ENCODE data around the gene DRD4.
A peak's percentile ranks its signal among the peaks of the same experiment; 100 is the strongest.

Gene DRD4

DNA sequence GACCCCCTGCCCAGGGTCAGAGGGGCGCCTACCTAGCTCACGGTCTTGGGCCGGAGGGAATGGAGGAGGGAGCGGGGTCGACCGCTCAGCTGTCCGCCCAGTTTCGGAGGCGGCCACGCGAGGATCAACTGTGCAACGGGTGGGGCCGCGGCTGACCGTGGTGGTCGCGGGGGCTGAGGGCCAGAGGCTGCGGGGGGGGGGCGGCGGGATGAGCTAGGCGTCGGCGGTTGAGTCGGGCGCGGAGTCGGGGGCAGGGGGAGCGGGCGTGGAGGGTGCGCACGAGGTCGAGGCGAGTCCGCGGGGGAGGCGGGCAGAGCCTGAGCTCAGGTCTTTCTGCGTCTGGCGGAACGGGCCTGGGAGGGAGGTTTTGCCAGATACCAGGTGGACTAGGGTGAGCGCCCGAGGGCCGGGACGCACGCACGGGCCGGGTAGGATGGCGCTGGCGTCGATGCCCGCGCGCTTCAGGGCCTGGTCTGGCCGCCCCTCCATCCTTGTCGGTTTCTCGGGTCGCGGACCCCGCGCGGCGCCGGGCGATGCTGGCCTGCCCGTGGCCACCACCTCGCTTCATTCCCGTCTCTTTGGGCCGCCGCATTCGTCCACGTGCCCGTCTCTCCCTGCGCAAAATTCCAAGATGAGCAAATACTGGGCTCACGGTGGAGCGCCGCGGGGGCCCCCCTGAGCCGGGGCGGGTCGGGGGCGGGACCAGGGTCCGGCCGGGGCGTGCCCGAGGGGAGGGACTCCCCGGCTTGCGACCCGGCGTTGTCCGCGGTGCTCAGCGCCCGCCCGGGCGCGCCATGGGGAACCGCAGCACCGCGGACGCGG lies at the start of gene DRD4:
Gene DRD4 (plus strand): TSS at position 759 of the 822 bp plus-strand sequence. CDS start 36 bp downstream, at position 795.
- no peak for DNase-seq (ENCODE audit: low read depth)

DNA sequence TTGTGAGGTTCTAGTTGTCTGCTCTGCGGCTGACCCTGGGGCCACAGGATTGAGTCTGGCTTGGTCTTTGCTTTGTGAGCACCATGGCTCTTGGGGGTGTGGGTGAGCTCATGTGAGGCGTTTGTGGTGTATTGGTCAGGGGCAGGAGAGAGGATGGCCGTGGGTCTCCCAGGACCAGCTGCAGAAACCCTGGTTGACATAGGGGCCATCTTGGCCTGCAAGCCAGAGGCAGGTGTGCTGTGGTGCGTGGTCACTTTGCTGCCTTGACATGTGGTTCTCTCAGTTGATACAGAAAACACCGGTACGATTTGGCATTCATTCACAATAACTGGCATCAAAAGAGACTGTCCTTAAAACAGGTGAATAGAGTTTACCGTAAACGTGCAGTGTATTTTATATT lies 49.5 kb upstream of the DRD4 start:
- DNase-seq (ENCODE audit: low read depth), result no peak

DNA sequence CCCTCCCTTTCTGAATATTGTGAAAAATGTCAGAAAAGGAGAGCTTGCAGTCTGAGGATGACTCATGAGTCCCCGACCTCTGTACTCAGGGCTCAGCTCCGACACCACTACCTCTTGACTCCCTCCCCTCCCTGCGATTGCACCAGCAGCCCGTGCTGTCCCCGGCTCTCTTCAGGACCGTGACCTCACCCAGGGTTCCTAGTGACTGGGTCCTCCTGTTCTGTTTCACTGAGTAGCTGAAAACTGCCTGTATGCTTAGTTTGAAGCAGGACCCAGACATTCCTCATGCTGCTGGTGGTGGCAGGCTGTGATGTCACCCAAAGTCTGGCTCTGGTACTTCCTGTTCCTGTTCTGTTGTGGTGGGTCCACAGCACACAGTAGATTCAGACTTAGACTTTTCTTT lies 49.1 kb upstream of the DRD4 start:
- DNase-seq (ENCODE audit: low read depth), result no peak

DNA sequence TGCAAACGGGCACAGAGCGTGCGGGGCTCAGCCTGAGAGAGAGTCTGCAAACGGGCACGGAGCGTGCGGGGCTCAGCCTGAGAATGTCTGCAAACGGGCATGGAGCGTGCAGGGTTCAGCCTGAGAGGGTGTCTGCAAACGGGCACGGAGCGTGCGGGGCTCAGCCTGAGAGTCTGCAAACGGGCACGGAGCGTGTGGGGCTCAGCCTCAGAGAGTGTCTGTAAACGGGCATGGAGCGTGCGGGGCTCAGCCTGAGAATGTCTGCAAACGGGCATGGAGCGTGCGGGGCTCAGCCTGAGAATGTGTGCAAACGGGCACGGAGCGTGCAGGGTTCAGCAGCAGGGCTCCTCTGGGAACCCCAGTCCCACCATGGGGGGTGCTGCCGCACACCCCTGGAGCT lies 47.3 kb upstream of the DRD4 start:
- DNase-seq (ENCODE audit: low read depth), result no peak

DNA sequence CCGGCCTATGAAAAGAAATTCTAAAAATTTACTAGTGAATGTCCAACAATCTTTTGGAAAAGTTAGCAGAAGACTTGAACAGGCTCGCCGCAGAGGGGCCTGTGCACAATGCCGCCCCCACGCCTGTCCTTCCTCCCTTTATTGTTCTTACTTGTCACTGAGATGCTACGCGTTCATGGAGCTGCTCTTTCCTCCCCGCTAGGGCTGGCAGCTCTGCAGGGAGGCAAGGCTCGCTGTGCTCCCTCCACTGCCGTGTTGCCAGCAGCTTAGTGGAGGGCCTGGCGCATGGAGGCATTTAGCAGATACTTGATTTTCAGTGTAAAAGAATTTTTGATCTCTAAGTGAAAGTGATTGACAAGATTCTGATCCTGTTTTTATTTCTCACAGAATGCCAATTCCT lies 46.1 kb upstream of the DRD4 start:
- no peak for DNase-seq (ENCODE audit: low read depth)

DNA sequence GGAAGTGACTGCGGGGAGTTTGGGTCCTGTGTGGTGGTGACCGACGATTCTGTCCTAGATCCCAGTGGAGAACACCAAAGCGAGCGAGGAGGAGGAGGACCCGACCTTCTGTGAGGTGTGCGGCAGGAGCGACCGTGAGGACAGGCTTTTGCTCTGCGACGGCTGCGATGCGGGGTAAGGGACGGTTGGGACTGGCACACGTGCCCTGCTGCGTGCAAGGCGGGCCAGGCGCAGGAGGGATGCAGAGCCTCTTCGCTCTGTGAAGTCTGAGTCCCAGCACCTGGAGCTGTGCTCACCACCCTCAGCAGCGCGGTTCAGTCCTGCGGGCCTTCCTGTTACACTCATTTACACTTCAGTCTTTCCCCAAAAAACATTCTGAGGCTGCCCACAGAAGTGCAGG lies 44.6 kb upstream of the DRD4 start:
- DNase-seq (ENCODE audit: low read depth), result no peak

DNA sequence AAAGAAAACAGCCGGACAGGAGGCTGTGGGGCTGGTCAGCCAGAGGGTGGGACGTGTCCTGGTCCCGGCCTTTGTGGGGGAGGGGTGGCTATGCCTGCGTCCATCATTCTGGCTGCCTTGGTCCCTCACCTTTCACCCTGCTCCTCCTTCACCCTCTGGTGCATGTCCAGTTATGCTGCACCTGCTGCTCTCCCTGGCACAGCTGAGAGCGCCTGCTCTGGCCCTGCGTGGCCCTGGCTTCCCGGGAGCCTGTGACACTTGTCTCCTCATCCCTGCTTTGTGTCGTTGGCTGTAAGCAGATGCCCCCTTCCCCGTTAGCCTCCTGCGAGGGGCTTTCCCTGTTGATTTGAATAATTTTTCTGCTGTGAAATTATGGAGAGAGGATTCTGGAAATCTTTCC lies 44.2 kb upstream of the DRD4 start:
- no peak for DNase-seq (ENCODE audit: low read depth)

DNA sequence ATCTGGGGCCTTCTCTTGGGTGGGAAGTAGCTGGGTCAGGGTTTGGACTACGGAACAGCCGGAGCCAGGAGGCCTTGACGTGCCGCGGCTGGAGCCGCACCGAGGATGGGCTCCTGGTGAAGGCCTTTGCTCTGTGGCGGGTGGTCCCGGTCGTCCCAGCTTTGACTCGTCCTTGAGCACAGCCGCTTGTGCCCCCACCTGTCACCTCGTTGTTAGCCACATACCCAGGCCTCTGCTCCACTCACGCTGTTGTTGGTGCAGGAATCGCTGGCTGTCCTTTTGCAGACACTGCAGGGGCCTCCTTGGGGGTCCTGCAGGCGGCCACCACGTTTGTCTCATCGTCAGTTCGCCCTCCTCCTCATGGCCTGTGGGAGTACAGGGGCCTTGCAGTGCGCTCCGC lies 43.7 kb upstream of the DRD4 start:
- DNase-seq (ENCODE audit: low read depth), result no peak

DNA sequence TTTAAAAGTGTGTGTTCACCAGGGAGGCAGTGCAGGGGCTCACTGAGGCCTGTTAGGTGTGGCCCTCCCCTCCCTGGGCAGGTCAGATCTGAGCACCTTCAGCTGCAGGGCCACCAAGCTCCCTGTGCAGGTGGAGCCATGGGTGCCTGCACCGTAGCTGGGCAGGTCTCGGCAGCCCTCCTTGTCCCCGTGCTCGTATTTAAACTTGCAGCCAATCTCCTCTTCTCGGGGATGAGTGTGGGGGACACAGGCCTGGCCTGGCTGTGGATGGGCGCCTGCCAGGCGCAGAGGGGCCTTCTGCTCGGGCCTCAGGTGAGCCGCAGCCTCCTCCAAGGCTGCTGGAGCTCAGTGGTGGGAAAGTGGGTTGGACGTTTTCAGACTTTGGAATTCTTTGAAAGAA lies 41.7 kb upstream of the DRD4 start:
- no peak for DNase-seq (ENCODE audit: low read depth)

DNA sequence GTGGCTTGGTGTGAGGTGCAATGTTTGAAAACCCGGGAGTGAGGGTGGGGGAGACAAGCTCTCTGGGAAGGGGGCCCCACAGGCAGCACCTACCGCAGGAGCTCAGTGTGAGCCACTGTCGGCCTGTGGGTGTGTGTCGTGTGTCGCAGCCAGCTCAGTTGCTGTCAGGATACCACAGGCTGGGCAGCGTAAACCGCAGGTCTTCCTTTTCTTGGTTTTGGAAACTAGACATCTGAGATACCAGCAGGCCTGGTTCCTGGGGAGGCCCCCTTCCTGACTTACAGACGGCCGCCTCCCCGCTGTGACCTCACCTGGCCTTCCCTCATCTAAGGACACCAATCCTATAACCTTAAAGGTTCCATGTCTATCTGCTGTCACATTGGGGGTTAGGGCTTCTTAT lies 40.7 kb upstream of the DRD4 start:
- DNase-seq (ENCODE audit: low read depth), result no peak

DNA sequence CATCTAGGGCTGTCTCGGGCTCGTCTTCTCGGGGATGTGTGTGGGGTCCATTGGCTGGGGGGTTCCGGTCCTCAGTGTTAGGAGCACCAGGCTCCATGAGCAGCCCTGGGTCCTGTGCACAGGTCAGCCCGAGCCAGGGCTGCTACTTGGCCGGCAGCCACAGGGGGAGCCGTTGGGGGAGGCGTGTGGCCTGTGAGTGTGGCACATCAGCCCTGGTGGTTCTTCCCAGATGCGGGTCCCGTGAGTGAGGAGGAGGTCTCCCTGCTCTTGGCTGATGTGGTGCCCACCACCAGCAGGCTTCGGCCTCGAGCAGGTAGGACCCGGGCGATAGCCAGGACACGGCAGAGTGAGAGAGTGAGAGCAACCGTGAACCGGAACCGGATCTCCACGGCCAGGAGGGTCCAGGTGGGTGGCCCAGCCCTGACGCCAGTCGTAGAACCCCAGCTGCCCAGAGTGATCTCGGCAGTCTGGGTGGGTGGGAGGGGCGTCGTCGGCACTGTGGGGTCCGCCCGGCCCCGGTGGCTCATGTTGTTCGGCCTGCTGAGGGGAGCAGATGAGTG lies 39.8 kb upstream of the DRD4 start:
- DNase-seq (ENCODE audit: low read depth), result no peak

DNA sequence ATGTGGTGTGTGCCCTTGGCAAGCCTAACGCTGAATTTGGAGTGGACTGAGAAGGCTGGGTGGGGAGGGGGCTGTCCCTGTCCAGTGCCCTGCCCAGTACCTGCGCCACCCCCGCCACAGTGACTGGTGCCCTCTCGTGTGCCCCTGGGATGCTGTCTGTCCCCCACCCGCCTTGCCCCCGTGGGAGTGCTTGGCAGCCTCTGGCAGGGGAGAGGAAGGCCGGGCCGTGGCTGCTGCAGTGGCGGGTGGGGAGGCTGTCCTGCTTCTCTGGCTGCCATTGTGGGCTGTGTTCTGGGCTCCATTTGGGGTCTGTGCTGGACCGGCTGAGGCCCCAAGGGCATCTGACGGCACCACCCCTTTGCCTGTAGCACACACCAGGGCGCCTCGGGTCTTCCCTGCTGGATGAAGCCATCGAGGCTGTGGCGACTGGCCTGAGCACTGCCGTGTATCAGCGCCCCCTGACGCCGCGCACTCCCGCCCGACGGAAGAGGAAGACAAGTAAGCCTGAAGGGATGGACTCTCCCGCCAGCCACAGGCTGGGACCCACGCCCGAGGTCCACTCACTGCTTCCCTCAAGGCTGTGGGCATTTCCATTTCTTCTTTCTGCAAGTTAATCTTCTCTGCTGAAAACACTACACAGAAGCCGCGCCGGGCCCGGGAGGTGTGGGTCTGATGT lies 38.9 kb upstream of the DRD4 start:
- no peak for DNase-seq (ENCODE audit: low read depth)

DNA sequence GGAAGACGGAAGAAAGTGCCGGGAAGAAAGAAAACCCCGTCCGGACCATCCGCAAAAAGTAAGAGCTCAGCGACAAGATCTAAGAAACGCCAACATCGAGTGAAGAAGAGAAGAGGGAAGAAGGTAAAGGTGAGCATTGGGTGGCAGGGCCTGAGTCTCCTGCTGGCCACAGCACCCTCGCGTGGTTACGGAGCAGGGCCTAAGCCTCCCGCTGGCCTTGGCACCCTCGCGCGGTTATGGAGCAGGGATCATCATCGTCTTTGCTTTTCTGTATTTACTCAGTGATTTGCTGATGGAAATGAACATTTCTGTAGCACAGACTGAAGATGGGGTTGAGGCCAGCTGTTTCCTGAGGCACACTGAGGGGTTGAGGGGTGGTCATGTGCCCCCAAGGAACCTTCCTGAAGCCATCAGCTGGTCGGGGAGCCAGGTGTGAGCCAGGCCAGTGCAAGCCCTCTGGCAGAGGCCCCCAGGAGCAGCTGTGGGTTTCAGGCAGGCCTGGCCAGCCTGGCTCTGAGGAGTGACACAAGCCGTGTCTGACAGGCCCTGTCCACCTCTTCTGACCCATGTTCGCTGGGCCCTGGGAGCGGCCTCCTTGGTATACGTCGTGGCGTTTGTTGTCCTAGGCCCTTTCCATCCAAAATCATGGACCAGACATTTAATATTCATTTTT lies 35.4 kb upstream of the DRD4 start:
- DNase-seq (ENCODE audit: low read depth), result no peak

DNA sequence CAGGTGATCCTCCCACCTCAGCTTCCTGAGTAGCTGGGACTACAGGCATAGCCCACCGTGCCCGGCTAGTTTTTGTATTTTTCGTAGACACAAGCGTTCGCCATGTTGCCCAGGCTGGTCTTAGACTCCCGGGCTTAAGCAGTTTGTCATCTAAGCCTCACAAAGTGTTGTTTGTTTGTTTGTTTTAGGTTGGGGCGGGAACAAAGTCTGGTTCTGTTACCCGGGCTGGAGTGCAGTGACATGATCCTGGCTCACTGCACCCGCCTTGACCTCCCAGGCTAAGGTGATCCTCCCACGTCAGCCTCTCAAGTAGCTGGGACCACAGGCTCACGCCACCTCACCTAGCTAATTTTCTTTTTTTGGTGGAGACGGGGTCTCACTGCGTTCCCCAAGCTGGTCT lies 33.9 kb upstream of the DRD4 start:
- no peak for DNase-seq (ENCODE audit: low read depth)

DNA sequence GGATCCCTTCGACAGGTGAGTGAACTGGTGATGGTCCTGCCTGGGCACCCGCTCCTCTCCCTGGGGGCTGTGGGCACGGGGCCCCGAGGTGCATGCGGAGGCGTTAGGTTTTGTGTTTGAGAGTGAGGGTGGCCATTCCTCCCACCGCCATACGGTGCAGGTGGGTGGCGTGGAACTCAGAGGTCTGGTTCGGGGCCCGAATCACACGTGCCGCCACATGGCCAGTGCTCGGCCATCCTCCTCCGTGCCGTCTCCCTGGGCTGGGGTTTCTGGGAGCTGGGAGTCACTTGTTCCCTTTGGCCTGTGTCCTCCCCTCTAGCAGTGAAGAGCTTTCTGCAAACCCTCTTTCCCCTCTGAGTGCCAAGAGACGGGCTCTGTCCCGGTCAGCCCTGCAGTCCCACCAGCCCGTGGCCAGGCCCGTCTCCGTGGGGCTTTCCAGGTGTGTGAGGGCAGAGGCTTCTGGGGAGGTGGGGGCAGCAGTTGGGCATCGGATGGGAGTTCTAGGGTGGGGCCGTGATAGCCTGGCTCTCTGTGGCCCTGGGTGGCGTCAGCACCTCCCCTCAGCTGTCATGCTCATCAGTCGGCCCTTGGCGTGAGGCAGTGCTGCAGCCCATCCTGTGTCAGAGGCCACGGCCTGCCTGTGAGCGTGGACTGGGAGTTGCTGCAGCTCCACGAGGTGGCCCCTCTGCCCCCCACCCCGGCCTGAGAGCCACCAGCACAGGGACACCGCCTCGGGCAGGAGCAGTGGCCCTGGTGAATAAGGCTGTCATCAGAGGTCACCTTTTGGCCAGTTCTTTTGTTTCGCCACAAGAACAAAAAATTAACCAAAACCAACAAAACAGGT lies 31.6 kb upstream of the DRD4 start:
- DNase-seq (ENCODE audit: low read depth), result no peak

DNA sequence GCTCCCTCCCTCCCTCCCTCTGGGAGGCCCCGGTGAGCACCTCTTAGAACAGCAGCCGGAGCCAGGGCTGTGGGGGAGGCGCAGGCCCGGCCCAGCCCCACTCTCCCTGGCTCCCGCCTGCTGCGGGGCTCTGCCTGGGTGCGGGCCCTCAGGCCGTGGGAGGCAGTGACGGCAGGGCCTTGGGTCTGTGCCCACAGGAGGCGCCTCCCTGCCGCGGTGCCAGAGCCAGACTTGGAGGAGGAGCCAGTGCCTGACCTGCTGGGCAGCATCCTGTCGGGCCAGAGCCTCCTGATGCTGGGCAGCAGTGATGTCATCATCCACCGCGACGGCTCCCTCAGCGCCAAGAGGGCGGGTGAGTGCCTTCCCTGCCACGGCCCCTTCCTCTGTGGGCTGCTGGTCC lies 30.8 kb upstream of the DRD4 start:
- DNase-seq (ENCODE audit: low read depth), result peak; percentile 45

DNA sequence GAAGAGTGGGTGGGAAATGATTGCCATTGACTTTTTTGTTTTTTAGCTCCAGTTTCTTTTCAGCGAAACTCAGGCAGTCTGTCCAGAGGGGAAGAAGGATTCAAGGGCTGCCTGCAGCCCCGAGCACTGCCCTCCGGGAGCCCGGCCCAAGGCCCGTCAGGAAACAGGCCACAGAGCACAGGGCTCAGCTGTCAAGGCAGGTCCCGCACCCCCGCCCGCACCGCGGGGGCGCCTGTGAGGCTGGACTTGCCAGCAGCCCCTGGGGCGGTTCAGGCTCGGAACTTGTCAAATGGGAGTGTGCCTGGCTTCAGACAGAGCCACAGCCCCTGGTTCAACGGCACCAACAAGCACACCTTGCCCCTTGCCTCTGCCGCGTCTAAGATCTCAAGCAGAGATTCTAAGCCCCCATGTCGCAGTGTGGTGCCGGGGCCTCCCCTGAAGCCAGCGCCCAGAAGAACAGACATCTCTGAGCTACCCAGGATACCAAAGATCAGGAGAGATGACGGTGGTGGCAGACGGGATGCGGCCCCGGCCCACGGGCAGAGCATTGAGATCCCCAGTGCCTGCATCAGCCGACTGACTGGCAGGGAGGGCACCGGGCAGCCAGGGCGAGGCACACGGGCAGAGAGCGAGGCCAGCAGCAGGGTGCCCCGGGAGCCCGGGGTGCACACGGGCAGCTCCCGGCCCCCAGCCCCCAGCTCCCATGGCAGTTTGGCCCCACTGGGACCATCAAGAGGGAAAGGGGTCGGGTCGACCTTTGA lies 29.9 kb upstream of the DRD4 start:
- no peak for DNase-seq (ENCODE audit: low read depth)

DNA sequence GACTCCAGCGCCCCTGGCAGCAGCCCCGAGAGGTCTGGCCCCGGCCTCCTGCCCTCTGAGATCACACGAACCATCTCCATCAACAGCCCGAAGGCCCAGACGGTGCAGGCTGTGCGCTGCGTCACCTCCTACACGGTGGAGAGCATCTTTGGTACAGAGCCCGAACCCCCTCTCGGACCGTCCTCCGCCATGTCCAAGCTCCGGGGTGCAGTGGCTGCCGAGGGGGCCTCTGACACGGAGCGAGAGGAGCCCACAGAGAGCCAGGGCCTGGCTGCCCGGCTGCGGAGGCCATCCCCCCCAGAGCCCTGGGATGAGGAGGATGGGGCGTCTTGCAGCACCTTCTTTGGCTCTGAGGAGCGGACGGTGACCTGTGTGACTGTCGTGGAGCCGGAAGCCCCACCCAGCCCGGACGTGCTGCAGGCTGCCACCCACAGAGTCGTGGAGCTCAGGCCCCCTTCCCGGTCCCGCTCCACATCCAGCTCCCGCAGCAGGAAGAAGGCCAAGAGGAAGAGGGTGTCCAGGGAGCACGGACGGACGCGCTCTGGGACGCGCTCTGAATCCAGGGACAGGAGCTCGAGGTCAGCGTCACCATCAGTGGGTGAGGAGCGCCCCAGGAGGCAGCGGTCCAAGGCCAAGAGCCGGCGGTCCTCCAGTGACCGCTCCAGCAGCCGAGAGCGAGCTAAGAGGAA lies 29.0 kb upstream of the DRD4 start:
- no peak for DNase-seq (ENCODE audit: low read depth)

DNA sequence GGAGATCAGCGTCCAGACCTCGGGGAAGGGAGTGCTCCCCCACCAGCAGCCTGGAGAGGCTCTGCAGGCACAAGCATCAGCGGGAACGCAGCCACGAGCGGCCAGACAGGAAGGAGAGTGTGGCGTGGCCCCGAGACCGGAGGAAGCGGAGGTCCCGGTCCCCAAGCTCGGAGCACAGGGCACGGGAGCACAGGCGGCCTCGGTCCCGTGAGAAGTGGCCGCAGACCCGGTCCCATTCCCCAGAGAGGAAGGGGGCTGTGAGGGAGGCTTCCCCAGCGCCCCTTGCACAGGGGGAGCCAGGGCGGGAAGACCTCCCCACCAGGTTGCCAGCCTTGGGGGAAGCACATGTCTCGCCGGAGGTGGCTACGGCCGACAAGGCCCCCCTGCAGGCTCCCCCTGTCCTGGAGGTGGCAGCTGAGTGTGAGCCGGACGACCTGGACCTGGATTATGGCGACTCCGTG lies 28.2 kb upstream of the DRD4 start:
- no peak for DNase-seq (ENCODE audit: low read depth)

DNA sequence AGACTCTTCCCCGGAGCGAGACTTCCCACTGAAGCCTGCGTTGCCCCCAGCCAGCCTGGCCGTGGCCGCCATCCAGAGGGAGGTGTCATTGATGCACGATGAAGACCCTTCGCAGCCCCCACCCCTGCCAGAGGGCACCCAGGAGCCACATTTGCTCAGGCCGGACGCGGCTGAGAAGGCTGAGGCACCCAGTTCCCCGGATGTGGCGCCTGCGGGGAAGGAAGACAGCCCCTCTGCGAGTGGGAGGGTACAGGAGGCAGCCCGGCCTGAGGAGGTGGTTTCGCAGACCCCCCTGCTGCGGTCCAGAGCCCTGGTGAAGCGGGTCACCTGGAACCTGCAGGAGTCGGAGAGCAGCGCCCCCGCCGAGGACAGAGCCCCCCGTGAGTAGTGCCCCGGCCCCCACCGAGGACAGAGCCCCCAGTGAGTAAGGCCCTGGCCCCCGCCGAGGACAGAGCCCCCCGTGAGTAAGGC lies 27.7 kb upstream of the DRD4 start:
- DNase-seq (ENCODE audit: low read depth), result no peak

All from fibroblast of the conjunctiva (primary cell).